CD4-positive, alpha-beta T cell (primary cell): ENCODE measurements around the gene PWP2. TPM values are rescaled to one million over a fixed set of nuclear protein-coding genes. Genes with fewer than 3 reads are reported as not detected.

Experiments
- ATAC-seq: fragments of 200-7000 bp; cut with Tn5 transposase; one replicate; pipeline ENCODE4 v1.10.0; 2022; ENCODE audit warnings: mild to moderate bottlenecking; ENCODE audit not compliant: poor library complexity
- CTCF ChIA-PET: fragments of 350-600 bp; sonication (Branson Sonifier 250); formaldehyde crosslinking; loops from one replicate; lab custom pipeline; 2021; ENCODE audit warnings: antibody characterized with exemption, inconsistent platforms; lab: Charles Lee
- POLR2A ChIA-PET: fragments of 350-600 bp; sonication (Branson Sonifier 250); formaldehyde crosslinking; loops from one replicate; lab custom pipeline; 2021; ENCODE audit warnings: antibody characterized with exemption, inconsistent platforms; lab: Charles Lee
- DNase-seq, 14 experiments: peaks; one replicate each; pipeline ENCODE4 v3.0.0-alpha.2; 2013 to 2020; ENCODE audit warnings: mixed read lengths in 2 of 14
- H3K27ac ChIP-seq, 2 donors: one replicate each; pipeline versions ENCODE4 v1.5.1 to v1.7.0; 2013; ENCODE audit warnings: low read length in 2 of 2, low read depth in 1 of 2, mild to moderate bottlenecking in 1 of 2
- H3K27me3 ChIP-seq, 2 experiments: 1 replicate in 1 of 2; 2 replicates in 1 of 2; pipeline versions ENCODE4 v1.6.1 to v1.7.0; 2013; ENCODE audit warnings: low read length in 2 of 2, control low read depth in 1 of 2, mild to moderate bottlenecking in 1 of 2, moderate library complexity in 1 of 2; ENCODE audit not compliant: insufficient read depth in 2 of 2, control insufficient read depth in 1 of 2
- H3K36me3 ChIP-seq: one replicate; pipeline ENCODE4 v1.6.1; 2013; ENCODE audit warnings: low read length, control low read depth; ENCODE audit not compliant: insufficient read depth
- H3K4me1 ChIP-seq: one replicate; pipeline ENCODE4 v1.6.1; 2013; ENCODE audit warnings: low read length, control low read depth; ENCODE audit not compliant: insufficient read depth
- H3K4me3 ChIP-seq: one replicate; pipeline ENCODE4 v1.5.1; 2013; ENCODE audit warnings: mild to moderate bottlenecking, low read length, moderate library complexity
- H3K9me3 ChIP-seq, 2 experiments: 1 replicate in 1 of 2; 2 replicates in 1 of 2; pipeline versions ENCODE4 v1.6.1 to v1.7.0; 2013; ENCODE audit warnings: low read length in 2 of 2, mild to moderate bottlenecking in 2 of 2, control low read depth in 1 of 2, moderate library complexity in 1 of 2; ENCODE audit not compliant: control insufficient read depth in 1 of 2, insufficient read depth in 1 of 2
- H3K27ac Mint-ChIP-seq: one replicate; pipeline ENCODE4 v1.8.0; 2020; ENCODE audit warnings: mixed read lengths
- H3K27me3 Mint-ChIP-seq: one replicate; pipeline ENCODE4 v1.8.0; 2021; ENCODE audit warnings: mixed read lengths
- H3K36me3 Mint-ChIP-seq: one replicate; pipeline ENCODE4 v1.8.0; 2021; ENCODE audit warnings: low read depth, mixed read lengths
- H3K4me1 Mint-ChIP-seq: one replicate; pipeline ENCODE4 v1.8.0; 2021; ENCODE audit warnings: low read depth, mixed read lengths
- H3K4me3 Mint-ChIP-seq: one replicate; pipeline ENCODE4 v1.8.0; 2020; ENCODE audit warnings: mild to moderate bottlenecking, mixed read lengths
- H3K9me3 Mint-ChIP-seq: one replicate; pipeline ENCODE4 v1.8.0; 2020; ENCODE audit warnings: mixed read lengths
- CTCF ChIP-seq: fragments of 200-600 bp; IDR thresholded peaks from one replicate; pipeline ENCODE4 v1.8.0; 2022; ENCODE audit warnings: antibody characterized with exemption, mild to moderate bottlenecking
- intact Hi-C, 2 experiments: fragments of 100-400 bp; cut with DNase I in 1 of 2; cut with micrococcal nuclease in 1 of 2; formaldehyde crosslinking; loops; one replicate each; pipeline versions ENCODE4 v1.15.1 to v1.9.0; 2023 to 2025; cut with DNase I, micrococcal nuclease
- total RNA-seq, 174 experiments: library from RNA in 2 of 174; stranded (reverse) in 2 of 174; gene quantifications; one replicate each; pipeline ENCODE4 v1.2.3 and lab custom pipeline; 2021 to 2026

Gene PWP2
- total RNA-seq, 2 experiments from 2014 or later: 38.0 to 40.6 TPM

DNA sequence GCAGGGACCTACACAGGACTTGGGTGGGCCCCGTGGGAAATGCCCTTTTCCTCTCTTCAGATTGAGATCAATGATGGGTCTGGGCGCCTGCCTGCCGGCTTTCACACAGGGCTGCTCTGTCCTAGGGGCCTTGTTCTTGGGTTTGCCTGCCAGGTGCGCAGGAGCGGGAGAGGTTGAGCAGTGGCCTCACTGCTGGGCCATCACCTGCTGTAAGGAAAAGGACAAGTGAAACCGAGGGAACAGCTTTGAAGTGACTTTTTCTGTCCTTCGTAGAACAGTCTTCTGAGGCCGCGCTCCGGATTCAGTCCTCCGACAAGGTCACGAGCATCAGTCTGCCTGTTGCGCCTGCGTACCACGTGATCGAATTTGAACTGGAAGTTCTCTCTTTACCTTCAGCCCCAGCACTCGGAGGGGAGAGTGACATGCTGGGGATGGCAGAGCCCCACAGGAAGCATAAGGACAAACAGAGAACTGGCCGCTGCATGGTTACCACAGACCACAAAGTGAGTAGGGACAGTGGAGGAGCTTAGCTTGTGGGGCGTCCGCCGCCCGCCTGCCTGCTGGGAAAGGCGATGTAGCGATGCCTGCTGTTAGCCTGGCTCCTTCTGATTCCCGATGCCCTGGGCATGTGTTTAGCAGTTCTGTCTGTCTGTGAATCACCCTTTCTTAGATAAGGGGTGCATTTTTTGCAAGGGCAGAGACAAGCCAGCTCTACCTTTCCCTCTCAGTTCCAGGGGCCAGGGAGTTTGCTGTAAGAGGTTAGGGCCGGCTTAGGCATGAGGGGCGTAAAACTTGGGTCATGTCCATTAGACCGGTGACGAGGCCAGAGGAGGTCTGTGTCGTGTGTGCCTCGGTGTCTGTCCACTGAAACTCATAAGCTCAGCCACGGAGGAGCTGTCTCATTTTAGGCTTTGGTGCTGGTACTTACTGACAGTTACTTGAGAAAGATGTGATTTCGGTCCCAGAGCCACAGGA lies 19.5 kb upstream of the PWP2 start:
- ATAC-seq (no peak), DNase-seq (peak in 5 of 14 experiments; percentile 30 to 54 (median 45))
- H3K9me3 ChIP-seq: no peaks in the 10 kb centered on the region
- H3K27me3 ChIP-seq: no peaks in the 10 kb centered on the region
- H3K4me1 ChIP-seq: peaks cover 84% of the 10 kb centered on the region
- peak overlapping the region; percentile 95 for H3K27ac Mint-ChIP-seq
- ChIA-PET POLR2A (interaction anchor here (0.5 to 1.5 kb wide), 2 partner anchors 9 to 67 kb away, joined by 6 to 8 read pairs; no protein-coding TSS in a partner anchor), CTCF (no interaction called here)
- H3K27me3 Mint-ChIP-seq: no peaks in the 10 kb centered on the region
- H3K36me3 Mint-ChIP-seq: peaks cover 75% of the 10 kb centered on the region
- H3K27ac ChIP-seq: peak overlapping the region; percentile 80 to 91
- intact Hi-C loops: loop anchor here in 1 of 2 experiments (10.0 kb wide), 1 partner anchor 247 kb away; the partner anchor contains the start of gene CFAP410
- no peaks in the 10 kb centered on the region for H3K9me3 Mint-ChIP-seq
- H3K4me3 ChIP-seq: peak overlapping the region; percentile 8
- peaks cover 82% of the 10 kb centered on the region for H3K4me1 Mint-ChIP-seq
- H3K4me3 Mint-ChIP-seq: peak overlapping the region; percentile 74
- TF ChIP-seq CTCF: no peak
- H3K36me3 ChIP-seq: peaks cover 73% of the 10 kb centered on the region

DNA sequence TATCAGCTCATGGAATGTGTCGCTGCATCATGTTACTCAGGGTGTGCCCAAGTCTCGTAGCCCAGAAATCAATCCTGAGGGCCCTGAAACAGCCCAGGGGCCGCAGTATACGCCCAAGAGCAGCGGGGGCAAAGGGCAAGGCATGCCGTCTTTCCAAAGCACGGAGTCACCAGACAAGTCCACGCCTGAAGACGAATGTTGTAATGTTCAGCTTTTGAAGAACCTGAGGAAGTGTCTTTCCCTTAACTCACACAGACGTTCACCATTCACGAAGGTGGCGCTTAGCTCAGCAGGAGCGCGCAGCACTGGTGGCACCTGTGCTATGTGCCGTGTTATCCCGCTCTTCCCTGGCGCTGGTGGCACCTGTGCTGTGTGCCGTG lies 18.8 kb upstream of the PWP2 start:
- Mint-ChIP-seq H3K4me1 (peaks cover 75% of the 10 kb centered on the region), H3K27ac (peak overlapping the region; percentile 95), H3K4me3 (peak overlapping the region; percentile 74), H3K27me3 (no peaks in the 10 kb centered on the region), H3K9me3 (no peaks in the 10 kb centered on the region), H3K36me3 (peaks cover 68% of the 10 kb centered on the region)
- POLR2A ChIA-PET: interaction anchor here (0.5 to 1.5 kb wide), 3 partner anchors 10 to 68 kb away, joined by 6 to 9 read pairs (median 8); no protein-coding TSS in a partner anchor
- peaks cover 75% of the 10 kb centered on the region for H3K36me3 ChIP-seq
- CTCF ChIA-PET: no interaction called here
- intact Hi-C loops: loop anchor here in 1 of 2 experiments (10.0 kb wide), 1 partner anchor 246 kb away; the partner anchor contains the start of gene CFAP410
- peak overlapping the region; percentile 8 for H3K4me3 ChIP-seq
- ATAC-seq (no peak), DNase-seq (no peak)
- H3K9me3 ChIP-seq: no peaks in the 10 kb centered on the region
- H3K27me3 ChIP-seq: no peaks in the 10 kb centered on the region
- peak overlapping the region; percentile 80 to 91 for H3K27ac ChIP-seq
- TF ChIP-seq CTCF: no peak
- H3K4me1 ChIP-seq: peaks cover 83% of the 10 kb centered on the region

GRCh38 chr21:44089001-44089911 lies 17.9 kb upstream of the PWP2 start:
- Histone ChIP-seq H3K27ac (peak overlapping the region; percentile 75 to 80), H3K4me3 (peak overlapping the region; percentile 24), H3K9me3 (no peaks in the 10 kb centered on the region), H3K36me3 (peaks cover 84% of the 10 kb centered on the region), H3K4me1 (peaks cover 75% of the 10 kb centered on the region), H3K27me3 (no peaks in the 10 kb centered on the region)
- H3K27me3 Mint-ChIP-seq: no peaks in the 10 kb centered on the region
- TF ChIP-seq CTCF: no peak
- H3K9me3 Mint-ChIP-seq: no peaks in the 10 kb centered on the region
- H3K4me3 Mint-ChIP-seq: peak overlapping the region; percentile 78
- ATAC-seq (peak; percentile 93), DNase-seq (peak; percentile 33 to 89 (median 55))
- intact Hi-C loops: loop anchor here in 1 of 2 experiments (10.0 kb wide), 1 partner anchor 246 kb away; the partner anchor contains the start of gene CFAP410
- peaks cover 66% of the 10 kb centered on the region for H3K4me1 Mint-ChIP-seq
- H3K36me3 Mint-ChIP-seq: peaks cover 70% of the 10 kb centered on the region
- peak overlapping the region; percentile 95 for H3K27ac Mint-ChIP-seq
- ChIA-PET POLR2A (interaction anchor here (0.9 to 1.5 kb wide), 6 partner anchors 11 to 209 kb away, joined by 3 to 9 read pairs (median 4); partner anchors contain the start of gene TRAPPC10), CTCF (interaction anchor here (1.0 kb wide), 1 partner anchor 75 kb away, joined by 3 read pairs; no protein-coding TSS in a partner anchor)
